OCI-LY1 (cell line): ENCODE measurements around the gene ZNF274.
A peak's percentile ranks its signal among the peaks of the same experiment; 100 is the strongest.

Experiments
- CTCF ChIP-seq: fragments of 200-600 bp; sonication (generic), shearing (Covaris generic); IDR thresholded peaks from 2 replicates; pipeline ENCODE4 v1.5.1; 2017; ENCODE audit warnings: mild to moderate bottlenecking, antibody characterized with exemption, low read length, moderate library complexity, mixed read lengths
- EZH2 ChIP-seq: fragments of 200-600 bp; sonication (generic), shearing (Covaris generic); IDR thresholded peaks from 2 replicates; pipeline ENCODE4 v1.8.0; 2017; ENCODE audit warnings: borderline replicate concordance, mixed run types, mild to moderate bottlenecking, antibody characterized with exemption, low read length, moderate library complexity, mixed read lengths

GRCh38 chr19:58218899-58219298, 36.0 kb downstream of the ZNF274 start:
- TF ChIP-seq CTCF, result peak; percentile 48
- TF ChIP-seq EZH2, result no peak
